ENCODE measurements around the gene ZMYM4.
A peak's percentile ranks its signal among the peaks of the same experiment; 100 is the strongest.

ZMYM4 gene

GRCh38 chr1:35433714-35434113, 165.2 kb downstream of the ZMYM4 start:
- no peak for DNase-seq (ENCODE audit: low read depth)

GRCh38 chr1:35434703-35435102, 166.2 kb downstream of the ZMYM4 start:
- TF ChIP-seq CTCF (conservative IDR thresholded peaks at IDR 0.05; ENCODE audit: control insufficient read depth, insufficient read depth, low read depth, low read length) = no peak
- no peak for DNase-seq (ENCODE audit: low read depth)
- H3K4me3 ChIP-seq (ENCODE audit: control insufficient read depth, low read depth, low read length) = no peak overlapping the region

More at GRCh38 chr1:35433714-35434113, 165.2 kb downstream of the ZMYM4 start:
- H3K4me3 ChIP-seq (ENCODE audit: control insufficient read depth, low read depth, low read length) = no peak overlapping the region
- TF ChIP-seq CTCF (conservative IDR thresholded peaks at IDR 0.05; ENCODE audit: control insufficient read depth, insufficient read depth, low read depth, low read length) = no peak

GRCh38 chr1:35436078-35436477, 167.6 kb downstream of the ZMYM4 start:
- H3K4me3 ChIP-seq (ENCODE audit: control insufficient read depth, low read depth, low read length) = no peak overlapping the region
- TF ChIP-seq CTCF (conservative IDR thresholded peaks at IDR 0.05; ENCODE audit: control insufficient read depth, insufficient read depth, low read depth, low read length) = no peak
- DNase-seq (ENCODE audit: low read depth) = no peak

- no peak for DNase-seq (ENCODE audit: low read depth)
- H3K4me3 ChIP-seq (ENCODE audit: control insufficient read depth, low read depth, low read length) = no peak overlapping the region
- no peak for TF ChIP-seq CTCF (conservative IDR thresholded peaks at IDR 0.05; ENCODE audit: control insufficient read depth, insufficient read depth, low read depth, low read length)
Observed at GRCh38 chr1:35437200-35437599, 168.7 kb downstream of the ZMYM4 start.

GRCh38 chr1:35439626-35440025, 171.1 kb downstream of the ZMYM4 start:
- H3K4me3 ChIP-seq (ENCODE audit: control insufficient read depth, low read depth, low read length) = no peak overlapping the region
- no peak for TF ChIP-seq CTCF (conservative IDR thresholded peaks at IDR 0.05; ENCODE audit: control insufficient read depth, insufficient read depth, low read depth, low read length)
- no peak for DNase-seq (ENCODE audit: low read depth)

- TF ChIP-seq CTCF (conservative IDR thresholded peaks at IDR 0.05; ENCODE audit: control insufficient read depth, insufficient read depth, low read depth, low read length) = no peak
- H3K4me3 ChIP-seq (ENCODE audit: control insufficient read depth, low read depth, low read length) = no peak overlapping the region
- DNase-seq (ENCODE audit: low read depth) = no peak
Observed at GRCh38 chr1:35441926-35442579, 173.5 kb downstream of the ZMYM4 start.

- no peak overlapping the region for H3K4me3 ChIP-seq (ENCODE audit: control insufficient read depth, low read depth, low read length)
- no peak for TF ChIP-seq CTCF (conservative IDR thresholded peaks at IDR 0.05; ENCODE audit: control insufficient read depth, insufficient read depth, low read depth, low read length)
- peak; percentile 28 for DNase-seq (ENCODE audit: low read depth)
Observed at GRCh38 chr1:35442734-35443133, 174.2 kb downstream of the ZMYM4 start.

Measured in fibroblast of mammary gland (primary cell).